Activated naive CD4-positive, alpha-beta T cell treated with anti-CD3 and anti-CD28 coated beads for 36 hours (primary cell): ENCODE results near the gene KIF3A. TPM values are rescaled to one million over a fixed set of nuclear protein-coding genes. Genes with fewer than 3 reads are reported as not detected.
"Not testable (repeated sequence)": the region's sequence is repeated elsewhere in the genome, so short reads cannot be mapped to it uniquely, and the experiment has no call there.

Source experiments
- CTCF ChIA-PET: fragments of 350-600 bp; sonication (Branson Sonifier 250); formaldehyde crosslinking; loops from one replicate; lab custom pipeline; 2021; ENCODE audit warnings: antibody characterized with exemption; lab: Charles Lee
- DNase-seq: peaks from one replicate; pipeline ENCODE4 v3.0.0-alpha.2; 2020
- H3K27ac Mint-ChIP-seq: one replicate; pipeline ENCODE4 v1.8.0; 2021; ENCODE audit warnings: mild to moderate bottlenecking, mixed read lengths
- H3K27me3 Mint-ChIP-seq: one replicate; pipeline ENCODE4 v1.8.0; 2021; ENCODE audit warnings: low read depth, mixed read lengths
- H3K36me3 Mint-ChIP-seq: one replicate; pipeline ENCODE4 v1.8.0; 2021; ENCODE audit warnings: low read depth, mixed read lengths
- H3K4me1 Mint-ChIP-seq: one replicate; pipeline ENCODE4 v1.8.0; 2021; ENCODE audit warnings: low read depth, mixed read lengths
- H3K4me3 Mint-ChIP-seq: one replicate; pipeline ENCODE4 v1.8.0; 2021; ENCODE audit warnings: mild to moderate bottlenecking, moderate library complexity, mixed read lengths
- H3K9me3 Mint-ChIP-seq: one replicate; pipeline ENCODE4 v1.8.0; 2021; ENCODE audit warnings: mixed read lengths
- intact Hi-C: fragments of 100-400 bp; cut with micrococcal nuclease; formaldehyde crosslinking; loops from one replicate; pipeline ENCODE4 v1.15.1; 2023
- total RNA-seq, 2 experiments: library from RNA; stranded (reverse); gene quantifications; one replicate each; pipeline ENCODE4 v1.2.3, GENCODE V29; 2021

KIF3A gene
- total RNA-seq, 2 experiments from 2014 or later = 5.0 to 6.1 TPM

GRCh38 chr5:132725745-132726144, 11.6 kb downstream of the KIF3A start:
- H3K27me3 Mint-ChIP-seq = no peaks in the 10 kb centered on the region
- no peak overlapping the region for H3K4me3 Mint-ChIP-seq

GRCh38 chr5:132718544-132719312, 18.6 kb downstream of the KIF3A start:
- no peaks in the 10 kb centered on the region for H3K36me3 Mint-ChIP-seq
- H3K27ac Mint-ChIP-seq = no peak overlapping the region
- DNase-seq = no peak
- no peaks in the 10 kb centered on the region for H3K9me3 Mint-ChIP-seq
- CTCF ChIA-PET = interaction anchor here (1.2 kb wide), 2 partner anchors 10 to 101 kb away, joined by 3 to 4 read pairs; no protein-coding TSS in a partner anchor
- H3K27me3 Mint-ChIP-seq = no peaks in the 10 kb centered on the region
- no peak overlapping the region for H3K4me3 Mint-ChIP-seq
- intact Hi-C loops = no loop called here
- H3K4me1 Mint-ChIP-seq = peaks cover 9% of the 10 kb centered on the region

More at GRCh38 chr5:132725745-132726144, 11.6 kb downstream of the KIF3A start:
- H3K4me1 Mint-ChIP-seq = no peaks in the 10 kb centered on the region
- CTCF ChIA-PET = interaction anchor here (1.2 kb wide), 2 partner anchors 9 to 95 kb away, joined by 3 to 6 read pairs; no protein-coding TSS in a partner anchor
- intact Hi-C loops = no loop called here
- peaks cover 2% of the 10 kb centered on the region for H3K9me3 Mint-ChIP-seq
- no peak for DNase-seq
- H3K27ac Mint-ChIP-seq = no peak overlapping the region
- peaks cover 6% of the 10 kb centered on the region for H3K36me3 Mint-ChIP-seq

DNA sequence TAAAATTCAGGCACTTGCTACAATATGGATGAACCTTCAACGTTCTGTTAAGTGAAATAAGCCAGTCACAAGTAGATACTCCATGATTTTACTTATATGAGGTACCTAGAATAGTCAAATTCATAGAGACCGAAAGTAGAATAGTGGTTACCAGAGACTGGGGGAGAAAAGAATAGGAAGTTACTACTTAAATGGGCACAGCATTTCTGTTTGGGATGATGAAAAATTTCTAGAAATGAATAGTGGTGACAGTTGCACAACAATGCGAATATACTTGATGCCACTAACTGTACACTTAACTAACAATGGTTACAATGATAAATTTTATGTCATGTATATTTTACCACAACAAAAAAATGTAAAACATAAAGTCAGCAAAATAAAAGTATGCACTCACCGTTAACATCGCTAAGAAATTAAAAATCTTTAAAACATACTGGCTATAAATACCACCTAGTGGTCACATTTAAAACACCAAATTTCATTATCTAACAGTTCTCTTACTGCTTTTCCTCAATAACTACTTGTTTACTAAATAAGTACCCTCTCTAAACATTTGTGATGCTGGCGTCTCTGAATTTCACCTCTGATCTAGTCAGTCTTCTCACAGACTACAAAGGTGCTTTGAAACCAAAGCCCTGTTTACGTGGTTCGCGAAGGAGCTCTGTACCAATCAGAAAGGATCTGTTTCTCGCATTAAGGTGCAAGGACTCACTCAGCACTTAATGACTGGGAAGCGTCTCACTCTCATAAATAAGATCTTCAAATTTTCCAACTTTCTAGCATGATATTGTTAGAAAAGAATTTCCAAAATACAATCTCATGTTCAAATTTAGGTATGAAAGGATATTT, 22.7 kb downstream of the KIF3A start:
- H3K36me3 Mint-ChIP-seq = no peaks in the 10 kb centered on the region
- no peaks in the 10 kb centered on the region for H3K9me3 Mint-ChIP-seq
- CTCF ChIA-PET = interaction anchor here (0.6 to 3.3 kb wide), 8 partner anchors 11 to 188 kb away, joined by 3 to 21 read pairs (median 4); no protein-coding TSS in a partner anchor
- intact Hi-C loops = loop anchor here (1.0 kb wide), 1 partner anchor 188 kb away; no protein-coding TSS in a partner anchor
- H3K27me3 Mint-ChIP-seq = no peaks in the 10 kb centered on the region
- no peak for DNase-seq
- peaks cover 9% of the 10 kb centered on the region for H3K4me1 Mint-ChIP-seq
- no peak overlapping the region for H3K27ac Mint-ChIP-seq
- no peak overlapping the region for H3K4me3 Mint-ChIP-seq

- CTCF ChIA-PET = interaction anchor here (1.4 to 1.5 kb wide), 2 partner anchors 10 to 182 kb away, joined by 3 to 9 read pairs; no protein-coding TSS in a partner anchor
- Mint-ChIP-seq H3K27ac (no peak overlapping the region), H3K27me3 (no peaks in the 10 kb centered on the region), H3K36me3 (peaks cover 3% of the 10 kb centered on the region), H3K4me1 (no peaks in the 10 kb centered on the region), H3K9me3 (no peaks in the 10 kb centered on the region), H3K4me3 (no peak overlapping the region)
- no peak for DNase-seq
- intact Hi-C loops = no loop called here
Measured at GRCh38 chr5:132708645-132709044, 28.7 kb downstream of the KIF3A start.

DNA sequence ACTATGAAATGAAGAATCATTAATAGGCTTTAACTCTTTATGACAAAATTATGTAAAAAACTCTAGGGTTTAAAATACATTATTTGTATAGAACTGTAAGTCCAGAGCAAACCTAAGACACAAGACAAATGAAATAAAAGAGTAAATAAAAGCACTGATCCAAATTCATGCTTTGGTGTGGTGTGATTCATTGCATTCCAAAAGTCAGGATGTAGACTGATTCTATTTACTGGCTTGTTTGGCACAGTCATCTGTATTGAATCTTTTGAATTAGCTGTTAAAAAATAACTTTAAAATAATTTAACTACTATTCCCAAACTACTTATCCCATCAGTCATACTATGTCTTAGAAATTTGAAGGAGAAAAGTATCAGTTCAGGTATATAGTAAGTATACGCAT, 32.5 kb downstream of the KIF3A start:
- Mint-ChIP-seq H3K27ac (no peak overlapping the region), H3K4me3 (no peak overlapping the region), H3K36me3 (peaks cover 18% of the 10 kb centered on the region), H3K27me3 (no peaks in the 10 kb centered on the region), H3K9me3 (no peaks in the 10 kb centered on the region), H3K4me1 (no peaks in the 10 kb centered on the region)
- DNase-seq = no peak
- CTCF ChIA-PET = interaction anchor here (0.6 to 1.8 kb wide), 2 partner anchors 10 to 129 kb away, joined by 3 to 5 read pairs; no protein-coding TSS in a partner anchor
- intact Hi-C loops = no loop called here

GRCh38 chr5:132695956-132696355, 41.4 kb downstream of the KIF3A start:
- no peak for DNase-seq
- H3K4me3 Mint-ChIP-seq = no peak overlapping the region
- H3K27me3 Mint-ChIP-seq = no peaks in the 10 kb centered on the region
- intact Hi-C loops = no loop called here
- H3K27ac Mint-ChIP-seq = no peak overlapping the region
- CTCF ChIA-PET = interaction anchor here (1.2 kb wide), 1 partner anchor 170 kb away, joined by 3 read pairs; no protein-coding TSS in a partner anchor
- no peaks in the 10 kb centered on the region for H3K9me3 Mint-ChIP-seq
- H3K36me3 Mint-ChIP-seq = peaks cover 14% of the 10 kb centered on the region
- H3K4me1 Mint-ChIP-seq = no peaks in the 10 kb centered on the region

GRCh38 chr5:132692632-132692967, 44.7 kb downstream of the KIF3A start:
- Mint-ChIP-seq H3K9me3 (no peaks in the 10 kb centered on the region), H3K4me3 (no peak overlapping the region), H3K27ac (no peak overlapping the region), H3K36me3 (no peaks in the 10 kb centered on the region), H3K4me1 (peaks cover 20% of the 10 kb centered on the region), H3K27me3 (no peaks in the 10 kb centered on the region)
- intact Hi-C loops = no loop called here
- CTCF ChIA-PET = no interaction called here
- DNase-seq = no peak

GRCh38 chr5:132691755-132692631, 45.4 kb downstream of the KIF3A start:
- H3K27me3 Mint-ChIP-seq, DNase-seq, H3K4me3 Mint-ChIP-seq, H3K27ac Mint-ChIP-seq, H3K36me3 Mint-ChIP-seq, intact Hi-C loops, H3K9me3 Mint-ChIP-seq: not testable (repeated sequence)
- CTCF ChIA-PET = interaction anchor here (1.0 kb wide), 1 partner anchor 164 kb away, joined by 3 read pairs; no protein-coding TSS in a partner anchor
- peaks cover 20% of the 10 kb centered on the region for H3K4me1 Mint-ChIP-seq

- H3K36me3 Mint-ChIP-seq = no peaks in the 10 kb centered on the region
- H3K4me1 Mint-ChIP-seq = peaks cover 21% of the 10 kb centered on the region
- intact Hi-C loops = no loop called here
- CTCF ChIA-PET = interaction anchor here (0.7 to 1.1 kb wide), 2 partner anchors 87 to 304 kb away, joined by 3 to 4 read pairs; partner anchors contain the start of gene SEPTIN8
- no peaks in the 10 kb centered on the region for H3K9me3 Mint-ChIP-seq
- H3K27me3 Mint-ChIP-seq = no peaks in the 10 kb centered on the region
- no peak overlapping the region for H3K27ac Mint-ChIP-seq
- H3K4me3 Mint-ChIP-seq = no peak overlapping the region
- no peak for DNase-seq
Measured at GRCh38 chr5:132690156-132690555, 47.2 kb downstream of the KIF3A start.

GRCh38 chr5:132689513-132689912, 47.8 kb downstream of the KIF3A start:
- DNase-seq = no peak
- Mint-ChIP-seq H3K9me3 (no peaks in the 10 kb centered on the region), H3K36me3 (no peaks in the 10 kb centered on the region), H3K4me3 (no peak overlapping the region), H3K27me3 (no peaks in the 10 kb centered on the region), H3K4me1 (peaks cover 25% of the 10 kb centered on the region), H3K27ac (peak overlapping the region; percentile 30)
- intact Hi-C loops = loop anchor here (2.0 to 5.0 kb wide), 2 partner anchors 47 to 397 kb away; partner anchors contain the start of genes KIF3A and SLC22A4
- CTCF ChIA-PET = interaction anchor here (0.7 to 1.1 kb wide), 2 partner anchors 87 to 303 kb away, joined by 3 to 4 read pairs; partner anchors contain the start of gene SEPTIN8
